Sciatic nerve (tissue), 2 donors: ENCODE measurements around the gene CTDSP2. TPM values are rescaled to one million over a fixed set of nuclear protein-coding genes. Genes with fewer than 3 reads are reported as not detected.
"Not testable (repeated sequence)": the region's sequence is repeated elsewhere in the genome, so short reads cannot be mapped to it uniquely, and the experiment has no call there.

Experiments
- ATAC-seq: fragments of 200-7000 bp; cut with Tn5 transposase; one replicate; pipeline ENCODE4 v1.9.1; 2020; ENCODE audit warnings: mild to moderate bottlenecking, moderate library complexity
- DNase-seq: peaks from one replicate; pipeline ENCODE4 v3.0.0-alpha.2; 2020; ENCODE audit warnings: low spot score
- intact Hi-C: fragments of 100-400 bp; cut with DNase I; formaldehyde crosslinking; loops from one replicate; pipeline ENCODE4 v1.14.2; 2022
- total RNA-seq: library from RNA; stranded (reverse); fragmentation: NEBNext Ultra II Directional; extraction: Animal tissue kit (Norgen Biotek cat#: 25700); gene quantifications from one replicate; pipeline ENCODE4 v1.2.1, GENCODE V29; 2021
- donor health status: DM: no; HTN: no; CAD: no.
- donor health status: DM: no; HTN: no; CAD: no.

Gene CTDSP2
- total RNA-seq, 1 donor from 2014 or later = 202 TPM

GRCh38 chr12:57883057-57883456 is 36.5 kb upstream of the CTDSP2 start:
- no peak for DNase-seq
- no peak for ATAC-seq
- intact Hi-C loops = no loop called here

- intact Hi-C loops = no loop called here
- DNase-seq (no peak), ATAC-seq (no peak)
Observed at GRCh38 chr12:57882575-57882974, 36.0 kb upstream of the CTDSP2 start.

GRCh38 chr12:57881475-57881874 is 34.9 kb upstream of the CTDSP2 start:
- intact Hi-C loops = no loop called here
- ATAC-seq (no peak), DNase-seq (no peak)

GRCh38 chr12:57881035-57881434 is 34.5 kb upstream of the CTDSP2 start:
- intact Hi-C loops, ATAC-seq, DNase-seq: not testable (repeated sequence)

- ATAC-seq = no peak
- intact Hi-C loops = no loop called here
- DNase-seq = no peak
Observed at GRCh38 chr12:57877876-57878275, 31.3 kb upstream of the CTDSP2 start.

GRCh38 chr12:57875753-57876547 is 29.4 kb upstream of the CTDSP2 start:
- intact Hi-C loops = no loop called here
- ATAC-seq (peak; percentile 44), DNase-seq (no peak)

GRCh38 chr12:57874166-57875108 is 27.9 kb upstream of the CTDSP2 start:
- DNase-seq (no peak), ATAC-seq (no peak)

GRCh38 chr12:57872362-57872761 is 25.8 kb upstream of the CTDSP2 start:
- intact Hi-C loops = no loop called here
- no peak for ATAC-seq
- DNase-seq = no peak

More at GRCh38 chr12:57874166-57875108, 27.9 kb upstream of the CTDSP2 start:
- intact Hi-C loops = no loop called here

GRCh38 chr12:57869927-57870318 is 23.4 kb upstream of the CTDSP2 start:
- ATAC-seq (no peak), DNase-seq (no peak)
- intact Hi-C loops = no loop called here

GRCh38 chr12:57869298-57869926 is 22.9 kb upstream of the CTDSP2 start:
- DNase-seq (no peak), ATAC-seq (no peak)
- intact Hi-C loops = no loop called here

GRCh38 chr12:57868851-57869268 is 22.3 kb upstream of the CTDSP2 start:
- ATAC-seq = peak; percentile 23
- intact Hi-C loops = no loop called here
- peak; percentile 69 for DNase-seq

GRCh38 chr12:57868221-57868620 is 21.7 kb upstream of the CTDSP2 start:
- ATAC-seq = no peak
- no peak for DNase-seq
- intact Hi-C loops = no loop called here

- ATAC-seq (no peak), DNase-seq (no peak)
- intact Hi-C loops = no loop called here
Observed at GRCh38 chr12:57866308-57867019, 19.9 kb upstream of the CTDSP2 start.

GRCh38 chr12:57865084-57865751 is 18.7 kb upstream of the CTDSP2 start:
- peak; percentile 87 for ATAC-seq
- DNase-seq = peak; percentile 89
- intact Hi-C loops = no loop called here

- intact Hi-C loops = no loop called here
- ATAC-seq (peak; percentile 53), DNase-seq (no peak)
Observed at GRCh38 chr12:57864442-57865083, 18.0 kb upstream of the CTDSP2 start.

GRCh38 chr12:57863676-57864075 is 17.1 kb upstream of the CTDSP2 start:
- no peak for ATAC-seq
- intact Hi-C loops = no loop called here
- no peak for DNase-seq

- ATAC-seq = no peak
- intact Hi-C loops = no loop called here
Observed at GRCh38 chr12:57861967-57862366, 15.4 kb upstream of the CTDSP2 start.

GRCh38 chr12:57860883-57861282 is 14.4 kb upstream of the CTDSP2 start:
- intact Hi-C loops, ATAC-seq, DNase-seq: not testable (repeated sequence)

More at GRCh38 chr12:57861967-57862366, 15.4 kb upstream of the CTDSP2 start:
- DNase-seq = no peak
